Esophagus muscularis mucosa (tissue), 4 donors: ENCODE measurements around the gene NDUFAF5.

ENCODE experiments used
- CTCF ChIP-seq, 3 experiments: fragments of 200-600 bp in 2 of 3; fragments of 450-650 bp in 1 of 3; sonication (generic) in 2 of 3; IDR thresholded peaks; one replicate each; pipeline ENCODE4 v1.5.1; 2017 to 2019; ENCODE audit warnings: antibody characterized with exemption in 3 of 3, mild to moderate bottlenecking in 2 of 3, moderate library complexity in 1 of 3
- EP300 ChIP-seq: sonication (generic); formaldehyde crosslinking; IDR thresholded peaks from one replicate; pipeline ENCODE4 v1.6.1; 2017; ENCODE audit warnings: antibody characterized with exemption
- POLR2A ChIP-seq: fragments of 450-650 bp; IDR thresholded peaks from one replicate; pipeline ENCODE4 v1.6.1; 2017; ENCODE audit warnings: antibody characterized with exemption, moderate library complexity, mild to moderate bottlenecking, low read depth
- POLR2AphosphoS5 ChIP-seq, 2 donors: sonication (generic); formaldehyde crosslinking; IDR thresholded peaks; one replicate each; pipeline ENCODE4 v1.6.1; 2017; ENCODE audit warnings: antibody characterized with exemption in 2 of 2

GRCh38 chr20:13844296-13844695 is 59.5 kb downstream of the NDUFAF5 start:
- no peak for TF ChIP-seq CTCF (IDR thresholded peaks at IDR 0.05)
- TF ChIP-seq POLR2A: no peak
- TF ChIP-seq POLR2AphosphoS5 (IDR thresholded peaks at IDR 0.05): no peak
- TF ChIP-seq EP300: no peak
